IgD-negative memory B cell (primary cell): ENCODE results near the gene ADI1. TPM values are rescaled to one million over a fixed set of nuclear protein-coding genes. Genes with fewer than 3 reads are reported as not detected.

Source experiments
- H3K27ac Mint-ChIP-seq, 3 donors: one replicate each; pipeline ENCODE4 v1.8.0; 2020 to 2022; ENCODE audit warnings: mild to moderate bottlenecking in 3 of 3, mixed read lengths in 3 of 3, moderate library complexity in 1 of 3
- H3K27me3 Mint-ChIP-seq: one replicate; pipeline ENCODE4 v1.8.0; 2021; ENCODE audit warnings: mixed read lengths
- H3K36me3 Mint-ChIP-seq: one replicate; pipeline ENCODE4 v1.8.0; 2020; ENCODE audit warnings: mild to moderate bottlenecking, mixed read lengths
- H3K4me1 Mint-ChIP-seq, 3 donors: one replicate each; pipeline ENCODE4 v1.8.0; 2020 to 2022; ENCODE audit warnings: mixed read lengths in 3 of 3, mild to moderate bottlenecking in 1 of 3
- H3K4me3 Mint-ChIP-seq, 4 donors: one replicate each; pipeline ENCODE4 v1.8.0; 2020 to 2022; ENCODE audit warnings: mild to moderate bottlenecking in 4 of 4, mixed read lengths in 4 of 4, moderate library complexity in 3 of 4
- H3K9me3 Mint-ChIP-seq, 3 donors: one replicate each; pipeline ENCODE4 v1.8.0; 2020 to 2021; ENCODE audit warnings: mixed read lengths in 3 of 3, mild to moderate bottlenecking in 1 of 3
- polyA plus RNA-seq: library from polyadenylated mRNA; unstranded; fragments of 300-500 nt; fragmentation: Illumina TruSeq; gene quantifications from one replicate; pipeline ENCODE4 v1.2.3, GENCODE V29; 2021

ADI1 gene, protein sequence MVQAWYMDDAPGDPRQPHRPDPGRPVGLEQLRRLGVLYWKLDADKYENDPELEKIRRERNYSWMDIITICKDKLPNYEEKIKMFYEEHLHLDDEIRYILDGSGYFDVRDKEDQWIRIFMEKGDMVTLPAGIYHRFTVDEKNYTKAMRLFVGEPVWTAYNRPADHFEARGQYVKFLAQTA
- polyA plus RNA-seq: 38.2 TPM

DNA sequence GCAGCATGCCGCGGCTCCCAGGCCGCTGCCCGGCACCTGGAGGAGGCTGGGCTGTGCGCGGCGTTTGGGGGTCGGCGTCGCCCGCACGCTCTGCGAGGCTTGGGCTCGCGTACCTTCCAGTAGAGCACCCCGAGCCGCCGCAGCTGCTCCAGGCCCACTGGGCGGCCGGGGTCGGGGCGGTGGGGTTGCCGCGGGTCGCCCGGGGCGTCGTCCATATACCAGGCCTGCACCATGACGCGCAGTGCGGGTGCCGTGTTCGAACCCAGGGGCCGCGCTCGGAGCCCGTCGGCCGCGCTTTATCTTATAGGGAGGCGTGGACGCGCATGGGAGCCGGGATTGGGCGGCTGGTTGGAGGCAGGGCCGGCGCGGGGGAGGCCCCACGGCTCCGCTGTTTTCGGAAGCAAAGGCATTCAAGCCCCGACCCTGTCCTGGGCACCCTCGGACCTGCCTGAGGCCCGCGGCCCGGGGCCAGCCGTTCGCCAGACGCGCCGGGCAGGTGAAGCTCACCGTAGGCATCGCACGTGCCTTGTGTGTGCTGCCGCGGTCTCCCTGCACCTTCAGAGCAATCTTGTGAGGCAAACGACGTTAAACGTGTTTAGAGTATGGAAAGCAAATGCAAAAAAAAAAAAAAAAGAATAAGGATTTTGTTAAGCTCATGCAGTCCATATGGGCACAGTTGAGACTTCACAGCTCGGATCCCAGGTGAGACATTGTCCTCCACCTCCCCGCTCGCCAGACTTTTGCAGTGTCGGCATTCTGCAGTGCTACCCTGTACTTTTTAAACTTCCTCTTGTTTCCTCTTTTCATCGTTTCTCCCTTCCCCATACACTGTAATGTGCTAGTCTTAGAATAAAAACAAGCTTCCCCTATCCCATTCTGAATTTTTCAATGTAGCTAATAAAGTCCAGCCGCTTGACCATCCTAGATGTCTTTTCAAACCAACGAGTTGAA is at the start of gene ADI1:
ADI1 (minus strand) TSS at position 277 of the 951 bp plus-strand sequence; CDS start at position 233, 44 bp downstream.
- Mint-ChIP-seq H3K4me1 (peaks cover 20 to 32% (median 28%) of the 10 kb centered on the region in 3 donors), H3K27me3 (no peaks in the 10 kb centered on the region), H3K9me3 (peaks cover 0 to 4% (median under 1%) of the 10 kb centered on the region in 3 donors), H3K36me3 (peaks cover 4% of the 10 kb centered on the region), H3K4me3 (peak within 1 kb of the TSS; percentile 91 to 97 (median 92)), H3K27ac (peak within 1 kb of the TSS; percentile 89 to 99 (median 94))

DNA sequence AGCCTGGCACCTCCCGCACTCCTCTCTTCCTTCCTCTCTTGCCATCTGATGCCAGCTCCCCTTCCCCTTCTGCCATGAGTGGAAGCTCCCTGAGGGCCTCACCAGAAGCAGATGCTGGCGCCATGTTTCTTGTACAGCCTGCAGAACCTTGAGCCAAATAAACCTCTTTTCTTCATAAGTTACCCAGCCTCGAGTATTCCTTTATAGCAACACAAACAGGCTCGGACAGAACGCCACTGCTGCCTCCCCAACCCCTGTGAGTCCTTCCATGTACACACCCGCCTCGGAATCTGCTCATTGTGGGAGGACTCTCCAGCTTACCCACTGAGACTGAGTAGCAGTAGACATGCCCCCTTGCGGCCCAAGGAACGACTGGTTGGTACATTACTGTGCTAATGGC is 47.5 kb upstream of the ADI1 start:
- Mint-ChIP-seq H3K9me3 (peaks cover 0 to 2% (median 0%) of the 10 kb centered on the region in 3 donors), H3K4me1 (peaks cover 9 to 23% (median 17%) of the 10 kb centered on the region in 3 donors), H3K4me3 (peak overlapping the region in 2 of 4 donors; percentile 38 to 68), H3K27me3 (no peaks in the 10 kb centered on the region), H3K27ac (peak overlapping the region in 2 of 3 donors; percentile 69 to 79), H3K36me3 (peaks cover 5% of the 10 kb centered on the region)

DNA sequence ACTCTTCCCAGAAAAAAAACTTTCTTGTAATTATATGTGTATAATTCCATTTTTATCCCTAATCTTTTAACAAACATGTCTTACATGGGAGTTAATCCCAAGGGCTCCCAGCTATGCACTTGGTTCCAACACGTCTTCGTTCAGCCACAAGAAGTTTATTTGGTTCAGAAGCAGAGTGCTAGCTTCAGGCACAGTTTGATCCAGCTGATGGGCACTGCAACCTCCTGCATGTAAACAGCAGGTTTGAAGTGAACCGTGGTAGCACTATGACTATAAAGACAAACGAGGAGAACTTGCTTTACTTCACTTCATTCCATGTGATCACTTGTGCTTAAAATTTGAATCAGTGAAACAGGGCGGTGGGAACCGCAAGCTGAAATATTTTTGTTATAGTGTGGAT is 45.8 kb upstream of the ADI1 start:
- Mint-ChIP-seq H3K27me3 (no peaks in the 10 kb centered on the region), H3K4me3 (peak overlapping the region in 2 of 4 donors; percentile 40 to 82), H3K9me3 (peaks cover 0 to 2% (median 1%) of the 10 kb centered on the region in 3 donors), H3K36me3 (peaks cover 5% of the 10 kb centered on the region), H3K4me1 (peaks cover 13 to 25% (median 24%) of the 10 kb centered on the region in 3 donors), H3K27ac (peak overlapping the region in 1 of 3 donors; percentile 88)

DNA sequence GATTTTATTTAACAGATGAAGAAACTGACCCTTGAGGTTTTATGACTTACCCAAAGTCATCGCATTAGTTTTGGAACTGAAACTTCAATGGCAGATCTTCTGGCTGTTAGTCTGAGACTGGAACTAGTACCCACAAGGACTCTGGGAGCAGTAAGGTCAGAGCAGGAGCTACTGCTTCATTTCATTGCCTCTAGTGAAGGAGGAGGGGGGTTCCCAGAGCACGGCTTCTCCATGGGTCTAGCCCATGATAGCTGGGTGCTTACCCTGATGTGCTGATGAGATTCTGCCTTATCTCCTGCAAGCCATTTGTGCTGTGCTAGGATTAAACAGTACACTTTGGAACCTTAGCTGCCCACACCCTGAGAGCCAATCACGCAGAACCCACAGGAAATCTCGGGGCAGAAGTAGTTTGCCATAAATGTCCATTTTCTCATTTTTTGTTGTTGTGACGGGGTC is 44.2 kb upstream of the ADI1 start:
- Mint-ChIP-seq H3K9me3 (peaks cover 0 to 2% (median 1%) of the 10 kb centered on the region in 3 donors), H3K36me3 (peaks cover 8% of the 10 kb centered on the region), H3K27me3 (no peaks in the 10 kb centered on the region), H3K4me1 (peaks cover 17 to 34% (median 33%) of the 10 kb centered on the region in 3 donors), H3K27ac (peak overlapping the region; percentile 84 to 88 (median 86)), H3K4me3 (peak overlapping the region; percentile 67 to 97 (median 80))

GRCh38 chr2:3558205-3559014 is 39.1 kb upstream of the ADI1 start, which contains the start of gene RNASEH1:
TSS of gene RNASEH1 (minus strand) at chr2:3558333. CDS start at chr2:3558260, 73 bp downstream.
- H3K9me3 Mint-ChIP-seq: peaks cover 0 to 2% (median 1%) of the 10 kb centered on the region in 3 donors
- H3K36me3 Mint-ChIP-seq: peaks cover 9% of the 10 kb centered on the region
- peak within 1 kb of the TSS; percentile 97 for H3K27ac Mint-ChIP-seq
- H3K4me1 Mint-ChIP-seq: peaks cover 27 to 30% (median 27%) of the 10 kb centered on the region in 3 donors
- H3K4me3 Mint-ChIP-seq: peak within 1 kb of the TSS; percentile 90 to 97 (median 96)
- no peaks in the 10 kb centered on the region for H3K27me3 Mint-ChIP-seq

- peaks cover 0 to 2% (median 1%) of the 10 kb centered on the region in 3 donors for H3K9me3 Mint-ChIP-seq
- peak overlapping the region; percentile 97 for H3K27ac Mint-ChIP-seq
- H3K4me3 Mint-ChIP-seq: peak overlapping the region; percentile 90 to 97 (median 96)
- H3K36me3 Mint-ChIP-seq: peaks cover 10% of the 10 kb centered on the region
- peaks cover 22 to 25% (median 22%) of the 10 kb centered on the region in 3 donors for H3K4me1 Mint-ChIP-seq
- no peaks in the 10 kb centered on the region for H3K27me3 Mint-ChIP-seq
Observed at GRCh38 chr2:3557639-3558204, 38.4 kb upstream of the ADI1 start.

DNA sequence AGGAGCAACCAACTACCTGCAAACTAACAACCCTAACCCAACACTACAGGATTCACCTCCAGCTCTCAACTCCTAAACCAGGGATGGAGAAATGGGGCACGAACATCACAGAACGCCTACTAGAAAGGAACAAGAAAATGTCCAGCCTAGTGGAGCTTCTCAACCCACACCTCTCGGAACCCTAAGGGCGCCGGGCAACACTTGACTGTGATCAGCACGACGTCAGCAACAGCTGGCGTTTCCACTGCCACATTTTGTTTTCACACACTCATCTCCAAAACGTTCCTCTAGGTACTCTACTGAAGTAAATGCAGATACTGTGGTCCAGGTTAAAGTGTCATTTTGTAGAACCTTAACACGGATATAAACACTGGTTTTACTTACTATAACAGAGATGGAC is 34.6 kb upstream of the ADI1 start:
- Mint-ChIP-seq H3K27ac (no peak overlapping the region), H3K27me3 (no peaks in the 10 kb centered on the region), H3K9me3 (no peaks in the 10 kb centered on the region), H3K4me3 (peak overlapping the region in 1 of 4 donors; percentile 12), H3K4me1 (peaks cover 9 to 13% (median 10%) of the 10 kb centered on the region in 3 donors), H3K36me3 (peaks cover 10% of the 10 kb centered on the region)

- Mint-ChIP-seq H3K4me3 (no peak overlapping the region), H3K36me3 (peaks cover 24% of the 10 kb centered on the region), H3K27me3 (no peaks in the 10 kb centered on the region), H3K27ac (peak overlapping the region in 1 of 3 donors; percentile 12), H3K4me1 (peaks cover 0 to 3% (median 0%) of the 10 kb centered on the region in 3 donors), H3K9me3 (no peaks in the 10 kb centered on the region)
Observed at GRCh38 chr2:3547915-3548314, 28.6 kb upstream of the ADI1 start.

DNA sequence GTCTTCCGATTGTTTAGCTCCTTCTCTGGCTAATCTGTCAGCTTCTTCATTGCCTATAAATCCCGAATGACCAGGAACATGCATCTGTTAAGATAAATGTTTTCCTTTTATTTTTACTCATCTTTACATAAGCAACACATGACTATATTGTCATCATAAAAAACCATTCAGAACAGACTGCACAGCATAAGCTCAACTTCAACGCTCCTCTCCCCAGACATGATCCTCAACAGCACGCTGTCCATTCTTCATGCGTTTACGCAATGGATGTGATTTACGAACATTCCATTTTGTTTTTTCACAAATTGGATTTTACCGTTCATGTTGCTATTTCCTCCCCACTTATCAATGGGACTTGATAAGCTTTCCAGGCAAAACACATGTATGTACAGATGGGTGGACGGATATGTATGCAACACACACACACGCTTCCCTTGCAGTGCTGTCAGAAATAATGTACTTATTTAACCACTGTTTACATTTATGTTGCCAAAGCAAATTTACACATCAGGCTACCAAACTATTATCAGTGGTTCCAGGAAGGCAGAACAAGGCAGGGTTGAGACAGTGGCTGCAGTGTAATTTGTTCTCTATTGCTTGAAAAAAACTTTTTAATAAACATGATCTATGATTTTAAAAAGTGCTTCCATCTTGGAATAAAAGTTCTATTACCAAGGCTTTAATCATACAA is 26.6 kb upstream of the ADI1 start:
- no peak overlapping the region for H3K27ac Mint-ChIP-seq
- H3K4me3 Mint-ChIP-seq: no peak overlapping the region
- peaks cover 0 to 3% (median 0%) of the 10 kb centered on the region in 3 donors for H3K4me1 Mint-ChIP-seq

DNA sequence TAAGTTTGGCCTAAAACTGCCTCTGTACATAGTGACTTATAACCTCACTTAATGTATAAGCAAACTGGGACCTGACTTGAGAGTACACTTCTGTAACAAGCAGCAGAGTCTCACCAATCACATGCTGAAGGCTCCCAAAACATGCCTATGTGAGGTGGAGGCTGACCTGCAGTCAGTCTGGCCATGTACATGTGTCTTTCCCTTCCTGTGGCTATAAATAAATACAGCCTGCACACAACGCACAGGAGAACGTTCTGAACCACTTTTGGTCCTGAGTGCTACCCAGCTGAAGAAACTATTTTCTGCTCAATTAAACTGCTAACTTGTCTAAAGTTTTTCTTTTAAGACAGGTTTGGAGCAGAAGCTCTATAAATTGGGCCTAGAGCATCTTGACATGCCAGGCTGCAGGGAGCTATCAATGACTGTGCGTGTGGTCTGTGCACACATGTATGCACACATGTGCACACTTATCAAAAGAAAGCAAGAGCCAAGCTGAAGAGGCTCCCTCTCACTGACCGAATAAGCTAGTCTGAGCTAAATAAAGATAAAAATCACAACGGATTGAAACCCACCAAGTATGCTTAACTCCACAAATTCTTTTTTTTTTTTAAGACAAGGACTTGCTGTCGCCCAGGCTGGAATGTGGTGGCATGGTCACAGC is 23.8 kb upstream of the ADI1 start:
- H3K27me3 Mint-ChIP-seq: no peaks in the 10 kb centered on the region
- peaks cover 0 to 1% (median 0%) of the 10 kb centered on the region in 3 donors for H3K4me1 Mint-ChIP-seq
- H3K27ac Mint-ChIP-seq: peak overlapping the region in 1 of 3 donors; percentile 74
- H3K4me3 Mint-ChIP-seq: no peak overlapping the region
- no peaks in the 10 kb centered on the region for H3K9me3 Mint-ChIP-seq
- peaks cover 11% of the 10 kb centered on the region for H3K36me3 Mint-ChIP-seq

More for the DNA sequence above, 26.6 kb upstream of the ADI1 start:
- Mint-ChIP-seq H3K9me3 (no peaks in the 10 kb centered on the region), H3K27me3 (no peaks in the 10 kb centered on the region), H3K36me3 (peaks cover 21% of the 10 kb centered on the region)

DNA sequence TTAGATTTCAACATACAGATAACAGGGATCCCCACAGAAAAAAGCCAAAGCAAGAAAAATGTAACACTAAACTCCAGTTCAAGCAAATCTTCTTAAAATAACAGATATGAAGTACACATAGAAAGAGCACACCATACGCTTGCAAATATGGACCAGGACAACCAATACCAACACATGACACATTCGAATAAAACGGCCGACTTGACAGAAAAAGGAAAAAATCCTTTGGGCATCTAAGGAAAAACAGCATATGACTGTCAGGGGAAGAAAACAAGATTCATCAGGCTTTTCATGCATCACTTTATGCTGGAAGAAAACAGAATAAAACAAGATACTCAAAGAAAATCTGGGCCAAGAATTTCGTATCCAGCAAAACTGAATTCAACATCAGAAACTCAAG is 22.8 kb upstream of the ADI1 start:
- H3K27me3 Mint-ChIP-seq: no peaks in the 10 kb centered on the region
- peaks cover 0 to 1% (median 0%) of the 10 kb centered on the region in 3 donors for H3K4me1 Mint-ChIP-seq
- no peaks in the 10 kb centered on the region for H3K9me3 Mint-ChIP-seq
- H3K36me3 Mint-ChIP-seq: peaks cover 6% of the 10 kb centered on the region
- H3K4me3 Mint-ChIP-seq: no peak overlapping the region
- no peak overlapping the region for H3K27ac Mint-ChIP-seq

- peaks cover 5% of the 10 kb centered on the region for H3K36me3 Mint-ChIP-seq
Observed at GRCh38 chr2:3539836-3540235, 20.5 kb upstream of the ADI1 start.

More at GRCh38 chr2:3539836-3540235, 20.5 kb upstream of the ADI1 start:
- H3K4me1 Mint-ChIP-seq: peaks cover 0 to 8% (median 6%) of the 10 kb centered on the region in 3 donors
- H3K4me3 Mint-ChIP-seq: no peak overlapping the region
- no peak overlapping the region for H3K27ac Mint-ChIP-seq
- no peaks in the 10 kb centered on the region for H3K27me3 Mint-ChIP-seq
- no peaks in the 10 kb centered on the region for H3K9me3 Mint-ChIP-seq
